Gastroesophageal sphincter (tissue), 2 donors: ENCODE data around the gene ACTL8.

ENCODE experiments used
- EP300 ChIP-seq: sonication (generic); formaldehyde crosslinking; IDR thresholded peaks from one replicate; pipeline ENCODE4 v1.6.1; 2017; ENCODE audit warnings: antibody characterized with exemption, mild to moderate bottlenecking
- POLR2AphosphoS5 ChIP-seq: sonication (generic); formaldehyde crosslinking; IDR thresholded peaks from one replicate; pipeline ENCODE4 v1.6.1; 2017; ENCODE audit warnings: antibody characterized with exemption

- no peak for TF ChIP-seq EP300
- no peak for TF ChIP-seq POLR2AphosphoS5
Observed at GRCh38 chr1:17831597-17831996, 76.5 kb downstream of the ACTL8 start.
